H9 (cell line): Measurements from ENCODE around the gene TNS2. TPM values are rescaled to one million over a fixed set of nuclear protein-coding genes. Genes with fewer than 3 reads are reported as not detected.

Source experiments
- DNase-seq: peaks from one replicate; pipeline ENCODE4 v3.0.0-alpha.2; 2017
- H2AFZ ChIP-seq: one replicate; pipeline ENCODE4 v1.6.1; 2013; ENCODE audit warnings: mild to moderate bottlenecking, low read length, control low read depth, moderate library complexity
- H2AK5ac ChIP-seq: 2 replicates; pipeline ENCODE4 v1.6.1; 2013; ENCODE audit warnings: low read length, control low read depth, mixed read lengths; ENCODE audit not compliant: insufficient read length
- H2BK120ac ChIP-seq: one replicate; pipeline ENCODE4 v1.6.1; 2013; ENCODE audit warnings: low read depth, mild to moderate bottlenecking, low read length, control low read depth, inconsistent platforms; ENCODE audit not compliant: poor library complexity, severe bottlenecking
- H2BK12ac ChIP-seq: 2 replicates; pipeline ENCODE4 v1.6.1; 2013; ENCODE audit warnings: low read length, control low read depth, mixed read lengths, low read depth; ENCODE audit not compliant: insufficient read length
- H2BK15ac ChIP-seq: 2 replicates; pipeline ENCODE4 v1.6.1; 2013; ENCODE audit warnings: low read depth, low read length, control low read depth
- H2BK20ac ChIP-seq: one replicate; pipeline ENCODE4 v1.6.1; 2013; ENCODE audit warnings: low read depth, mild to moderate bottlenecking, low read length, control low read depth, inconsistent platforms; ENCODE audit not compliant: poor library complexity, severe bottlenecking
- H2BK5ac ChIP-seq: 2 replicates; pipeline ENCODE4 v1.6.1; 2013; ENCODE audit warnings: low read length, control low read depth, mixed read lengths; ENCODE audit not compliant: insufficient read length
- H3K14ac ChIP-seq: 2 replicates; pipeline ENCODE4 v1.6.1; 2013; ENCODE audit warnings: low read length, control low read depth; ENCODE audit not compliant: insufficient read depth
- H3K18ac ChIP-seq: 2 replicates; pipeline ENCODE4 v1.6.1; 2013; ENCODE audit warnings: low read depth, mild to moderate bottlenecking, mixed read lengths, low read length, control low read depth; ENCODE audit not compliant: insufficient read length
- H3K23ac ChIP-seq: 2 replicates; pipeline ENCODE4 v1.6.1; 2013; ENCODE audit warnings: low read length, control low read depth, mixed read lengths, low read depth; ENCODE audit not compliant: insufficient read length
- H3K23me2 ChIP-seq: 2 replicates; pipeline ENCODE4 v1.6.1; 2013; ENCODE audit warnings: low read depth, mild to moderate bottlenecking, mixed read lengths, low read length, control low read depth; ENCODE audit not compliant: insufficient read length, poor library complexity, severe bottlenecking
- H3K27ac ChIP-seq: 2 replicates; pipeline ENCODE4 v1.5.1; 2013; ENCODE audit warnings: low read length, control low read depth, mixed read lengths, low read depth; ENCODE audit not compliant: insufficient read length
- H3K27me3 ChIP-seq: 2 replicates; pipeline ENCODE4 v1.6.1; 2013; ENCODE audit warnings: low read length, control low read depth, inconsistent platforms; ENCODE audit not compliant: insufficient read depth
- H3K4ac ChIP-seq: 2 replicates; pipeline ENCODE4 v1.6.1; 2013; ENCODE audit warnings: low read depth, mild to moderate bottlenecking, control low read depth, inconsistent platforms, low read length, moderate library complexity
- H3K4me1 ChIP-seq: 2 replicates; pipeline ENCODE4 v1.6.1; 2013; ENCODE audit warnings: low read length, control low read depth, inconsistent platforms; ENCODE audit not compliant: insufficient read depth
- H3K4me2 ChIP-seq: 2 replicates; pipeline ENCODE4 v1.6.1; 2013; ENCODE audit warnings: low read length, control low read depth, mixed read lengths; ENCODE audit not compliant: insufficient read length, insufficient read depth
- H3K56ac ChIP-seq: 2 replicates; pipeline ENCODE4 v1.6.1; 2013; ENCODE audit warnings: low read depth, mild to moderate bottlenecking, mixed read lengths, low read length, control low read depth; ENCODE audit not compliant: insufficient read length
- H3K79me1 ChIP-seq: 2 replicates; pipeline ENCODE4 v1.6.1; 2013; ENCODE audit warnings: low read depth, mild to moderate bottlenecking, moderate library complexity, low read length, control low read depth, inconsistent platforms; ENCODE audit not compliant: insufficient read depth, poor library complexity, severe bottlenecking
- H3K79me2 ChIP-seq: 2 replicates; pipeline ENCODE4 v1.6.1; 2013; ENCODE audit warnings: low read length, control low read depth, inconsistent platforms; ENCODE audit not compliant: insufficient read depth
- H3K9ac ChIP-seq: 2 replicates; pipeline ENCODE4 v1.6.1; 2013; ENCODE audit warnings: low read length, control low read depth, mixed read lengths; ENCODE audit not compliant: insufficient read length; ENCODE audit errors: extremely low read depth
- H3K9me3 ChIP-seq: one replicate; pipeline ENCODE4 v1.6.1; 2013; ENCODE audit warnings: low read depth, low read length, inconsistent platforms; ENCODE audit not compliant: control insufficient read depth
- H3T11ph ChIP-seq: one replicate; pipeline ENCODE4 v1.6.1; 2013; ENCODE audit warnings: mild to moderate bottlenecking, low read length, control low read depth, inconsistent platforms
- H4K20me1 ChIP-seq: one replicate; pipeline ENCODE4 v1.6.1; 2013; ENCODE audit not compliant: control insufficient read depth, insufficient read length, insufficient read depth
- H4K5ac ChIP-seq: 2 replicates; pipeline ENCODE4 v1.6.1; 2013; ENCODE audit warnings: low read depth, mild to moderate bottlenecking, mixed read lengths, low read length, control low read depth; ENCODE audit not compliant: insufficient read length
- H4K8ac ChIP-seq: replicated peaks from 2 replicates; pipeline ENCODE4 v1.6.1; 2013; ENCODE audit warnings: low read length, control low read depth, mixed read lengths, low read depth; ENCODE audit not compliant: insufficient read length
- H4K91ac ChIP-seq: 2 replicates; pipeline ENCODE4 v1.6.1; 2013; ENCODE audit warnings: low read depth, mild to moderate bottlenecking, moderate library complexity, mixed read lengths, low read length, control low read depth; ENCODE audit not compliant: insufficient read length
- H3K27ac Mint-ChIP-seq, 3 experiments: 2 replicates in 2 of 3; 3 replicates in 1 of 3; pipeline ENCODE4 v1.8.0; 2020 to 2021; ENCODE audit warnings: mixed read lengths in 3 of 3, mild to moderate bottlenecking in 1 of 3, moderate library complexity in 1 of 3
- H3K27me3 Mint-ChIP-seq: 2 replicates; pipeline ENCODE4 v1.8.0; 2021; ENCODE audit warnings: low read depth, mild to moderate bottlenecking, moderate library complexity, mixed read lengths
- H3K36me3 Mint-ChIP-seq, 3 experiments: 2 replicates in 2 of 3; 3 replicates in 1 of 3; pipeline ENCODE4 v1.8.0; 2020 to 2021; ENCODE audit warnings: low read depth in 3 of 3, mixed read lengths in 3 of 3; ENCODE audit not compliant: insufficient read depth in 1 of 3
- H3K4me1 Mint-ChIP-seq, 2 experiments: 2 replicates each; pipeline ENCODE4 v1.8.0; 2020; ENCODE audit warnings: mixed read lengths in 2 of 2
- H3K4me3 Mint-ChIP-seq, 2 experiments: 2 replicates in 1 of 2; 3 replicates in 1 of 2; pipeline ENCODE4 v1.8.0; 2020 to 2021; ENCODE audit warnings: mild to moderate bottlenecking in 2 of 2, mixed read lengths in 2 of 2, moderate library complexity in 1 of 2
- H3K9me3 Mint-ChIP-seq, 2 experiments: 2 replicates in 1 of 2; 3 replicates in 1 of 2; pipeline ENCODE4 v1.8.0; 2020; ENCODE audit warnings: mild to moderate bottlenecking in 2 of 2, mixed read lengths in 2 of 2, moderate library complexity in 1 of 2
- WGBS: extraction: QIAGEN DNeasy Blood & Tissue Kit; methylation state at CpG from one replicate; pipeline ENCODE4 v1.1.7; 2013; ENCODE audit warnings: missing lambda C conversion rate, low lambda C conversion rate, mixed read lengths; ENCODE audit not compliant: insufficient read length; ENCODE audit errors: extremely low coverage; 5-methylcytosine and 5-hydroxymethylcytosine counted together
- total RNA-seq: library from RNA; stranded (reverse); gene quantifications from 2 replicates; pipeline ENCODE4 v1.2.1, GENCODE V29; 2021
- TF ChIP-seq, protein P1 (sequence below): fragments of 200-600 bp; sonication (generic); conservative IDR thresholded peaks from 3 replicates; pipeline ENCODE4 v1.8.0; 2021; ENCODE audit warnings: antibody characterized with exemption, mild to moderate bottlenecking

Gene TNS2
- total RNA-seq, 1 experiment from 2014 or later = 4.5 TPM

- H3K27me3 ChIP-seq = no peaks in the 10 kb centered on the region; the same call in 1 of the 2 replicates
- H3K36me3 Mint-ChIP-seq = no peaks in the 10 kb centered on the region; a peak in 1 of 7 replicates
- no peak overlapping the region; a peak in 1 of 7 replicates for H3K27ac Mint-ChIP-seq
- H4K91ac ChIP-seq = no peak overlapping the region
- H3K23me2 ChIP-seq = peaks cover 24% of the 10 kb centered on the region
- TF ChIP-seq, protein P1, sequence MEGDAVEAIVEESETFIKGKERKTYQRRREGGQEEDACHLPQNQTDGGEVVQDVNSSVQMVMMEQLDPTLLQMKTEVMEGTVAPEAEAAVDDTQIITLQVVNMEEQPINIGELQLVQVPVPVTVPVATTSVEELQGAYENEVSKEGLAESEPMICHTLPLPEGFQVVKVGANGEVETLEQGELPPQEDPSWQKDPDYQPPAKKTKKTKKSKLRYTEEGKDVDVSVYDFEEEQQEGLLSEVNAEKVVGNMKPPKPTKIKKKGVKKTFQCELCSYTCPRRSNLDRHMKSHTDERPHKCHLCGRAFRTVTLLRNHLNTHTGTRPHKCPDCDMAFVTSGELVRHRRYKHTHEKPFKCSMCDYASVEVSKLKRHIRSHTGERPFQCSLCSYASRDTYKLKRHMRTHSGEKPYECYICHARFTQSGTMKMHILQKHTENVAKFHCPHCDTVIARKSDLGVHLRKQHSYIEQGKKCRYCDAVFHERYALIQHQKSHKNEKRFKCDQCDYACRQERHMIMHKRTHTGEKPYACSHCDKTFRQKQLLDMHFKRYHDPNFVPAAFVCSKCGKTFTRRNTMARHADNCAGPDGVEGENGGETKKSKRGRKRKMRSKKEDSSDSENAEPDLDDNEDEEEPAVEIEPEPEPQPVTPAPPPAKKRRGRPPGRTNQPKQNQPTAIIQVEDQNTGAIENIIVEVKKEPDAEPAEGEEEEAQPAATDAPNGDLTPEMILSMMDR = no peak
- H3K4me2 ChIP-seq = peak overlapping the region; percentile 98
- no peak overlapping the region for H2BK15ac ChIP-seq
- no peak overlapping the region for H3K56ac ChIP-seq
- H2AK5ac ChIP-seq = no peak overlapping the region
- H2BK120ac ChIP-seq = no peak overlapping the region
- H3K4me1 Mint-ChIP-seq = peaks cover 27 to 37% of the 10 kb centered on the region in 2 experiments
- H3T11ph ChIP-seq = no peak overlapping the region
- no peak overlapping the region for H3K4ac ChIP-seq
- no peaks in the 10 kb centered on the region for H3K79me1 ChIP-seq
- H3K9me3 ChIP-seq = no peaks in the 10 kb centered on the region
- H2BK20ac ChIP-seq = no peak overlapping the region
- peak overlapping the region; percentile 79 for H2AFZ ChIP-seq
- no peak overlapping the region for H3K18ac ChIP-seq
- H3K14ac ChIP-seq = no peak overlapping the region
- no peak overlapping the region for H2BK12ac ChIP-seq
- H3K27me3 Mint-ChIP-seq = peaks cover 71% of the 10 kb centered on the region
- no peak overlapping the region for H3K23ac ChIP-seq
- peak; percentile 69 for DNase-seq
- H2BK5ac ChIP-seq = no peak overlapping the region
- no peak overlapping the region for H4K5ac ChIP-seq
- H3K9me3 Mint-ChIP-seq = peaks cover 0 to 3% of the 10 kb centered on the region in 2 experiments; a peak in 1 of 5 replicates
- WGBS = no CpG with 5 or more reads among the region's 9 CpGs
- no peaks in the 10 kb centered on the region for H4K20me1 ChIP-seq
- no peaks in the 10 kb centered on the region for H3K79me2 ChIP-seq
- peak overlapping the region; percentile 68 to 91 for H3K4me3 Mint-ChIP-seq
- H3K4me1 ChIP-seq = peaks cover 6% of the 10 kb centered on the region; the same call in 1 of the 2 replicates
- no peak overlapping the region for H4K8ac ChIP-seq
- H3K9ac ChIP-seq = no peak overlapping the region
- no peak overlapping the region for H3K27ac ChIP-seq
Measured at GRCh38 chr12:53097207-53097563, 47.3 kb downstream of the TNS2 start.
